Sigmoid colon (tissue), 7 donors: Measurements from ENCODE around the gene OR2T1. TPM values are rescaled to one million over a fixed set of nuclear protein-coding genes. Genes with fewer than 3 reads are reported as not detected.
"Not testable (repeated sequence)": the region's sequence is repeated elsewhere in the genome, so short reads cannot be mapped to it uniquely, and the experiment has no call there.

Experiments used
- DNase-seq: peaks from one replicate; pipeline ENCODE4 v3.0.0-alpha.2; 2019
- H3K27ac ChIP-seq, 4 donors: fragments of 200-600 bp; sonication (generic); one replicate each; pipeline ENCODE4 v1.5.1; 2016 to 2019; ENCODE audit warnings: mild to moderate bottlenecking in 1 of 4
- H3K27me3 ChIP-seq, 3 donors: fragments of 200-600 bp; sonication (generic); one replicate each; pipeline ENCODE4 v1.5.1; 2019; ENCODE audit warnings: mild to moderate bottlenecking in 1 of 3
- H3K36me3 ChIP-seq, 4 donors: fragments of 200-600 bp; sonication (generic); one replicate each; pipeline ENCODE4 v1.5.1; 2016 to 2019
- H3K4me1 ChIP-seq, 4 donors: fragments of 200-600 bp; sonication (generic); one replicate each; pipeline ENCODE4 v1.5.1; 2017 to 2019
- H3K4me3 ChIP-seq, 4 donors: fragments of 200-600 bp; sonication (generic); one replicate each; pipeline ENCODE4 v1.5.1; 2017 to 2019; ENCODE audit warnings: mild to moderate bottlenecking in 2 of 4, moderate library complexity in 1 of 4
- H3K9me3 ChIP-seq, 4 donors: fragments of 200-600 bp in 3 of 4; sonication (generic) in 3 of 4; one replicate each; pipeline versions ENCODE4 v1.5.1 to v1.6.1; 2013 to 2019
- CTCF ChIP-seq, 4 experiments: fragments of 450-650 bp in 3 of 4; fragments of 200-600 bp in 1 of 4; IDR thresholded peaks; one replicate each; pipeline ENCODE4 v1.5.1; 2016 to 2019; ENCODE audit warnings: antibody characterized with exemption in 4 of 4, mild to moderate bottlenecking in 3 of 4, moderate library complexity in 2 of 4
- EP300 ChIP-seq, 4 donors: sonication (generic); formaldehyde crosslinking; IDR thresholded peaks; one replicate each; pipeline ENCODE4 v1.6.1; 2017; ENCODE audit warnings: antibody characterized with exemption in 4 of 4
- POLR2A ChIP-seq, 2 donors: fragments of 450-650 bp; IDR thresholded peaks; one replicate each; pipeline ENCODE4 v1.6.1; 2016; ENCODE audit warnings: antibody characterized with exemption in 2 of 2, mild to moderate bottlenecking in 2 of 2, moderate library complexity in 2 of 2
- POLR2AphosphoS5 ChIP-seq, 4 donors: sonication (generic); formaldehyde crosslinking; IDR thresholded peaks; one replicate each; pipeline ENCODE4 v1.6.1; 2017; ENCODE audit warnings: antibody characterized with exemption in 4 of 4
- WGBS, 2 donors: extraction: QIAGEN DNeasy Blood & Tissue Kit; methylation state at CpG; one replicate each; pipeline ENCODE4 v1.1.7; 2013; 5-methylcytosine and 5-hydroxymethylcytosine counted together
- intact Hi-C: fragments of 100-400 bp; cut with DNase I; formaldehyde crosslinking; loops from one replicate; pipeline ENCODE4 v1.15.1; 2023
- polyA plus RNA-seq, 3 donors: library from polyadenylated mRNA; stranded (reverse); fragments of 200-250 nt; gene quantifications; one replicate each; pipeline ENCODE4 v1.2.3, GENCODE V29; 2013
- total RNA-seq, 4 donors: library from RNA; depleted of rRNA; stranded (reverse); fragments of >200 nt; gene quantifications; one replicate each; pipeline ENCODE4 v1.1.0, GENCODE V29; 2016
- donor health status: healthy with polysubstance abuse.
- donor health status: Bipolar disorder and iron deficiency.
- donor health status: healthy.

The OR2T1 gene
- total and polyA plus RNA-seq, 7 donors = not detected

GRCh38 chr1:248417854-248418253, 15.0 kb downstream of the OR2T1 start:
- TF ChIP-seq POLR2A (IDR thresholded peaks at IDR 0.05) (no peak), EP300 (IDR thresholded peaks at IDR 0.05) (no peak), POLR2AphosphoS5 (IDR thresholded peaks at IDR 0.05) (no peak), CTCF (IDR thresholded peaks at IDR 0.05) (no peak)
- peaks cover 0 to 4% (median 0%) of the 10 kb centered on the region in 4 donors for H3K9me3 ChIP-seq
- H3K27me3 ChIP-seq = no peaks in the 10 kb centered on the region
- no peak overlapping the region for H3K27ac ChIP-seq
- DNase-seq = no peak
- H3K4me3 ChIP-seq = no peak overlapping the region
- no peaks in the 10 kb centered on the region for H3K4me1 ChIP-seq
- WGBS, 2 donors = 76 to 84% methylated on average over 2 of the region's 2 CpGs
- intact Hi-C loops = no loop called here
- no peaks in the 10 kb centered on the region for H3K36me3 ChIP-seq

- H3K4me3 ChIP-seq = no peak overlapping the region
- no peaks in the 10 kb centered on the region for H3K36me3 ChIP-seq
- H3K27ac ChIP-seq = no peak overlapping the region
- no peaks in the 10 kb centered on the region for H3K4me1 ChIP-seq
- H3K27me3 ChIP-seq = no peaks in the 10 kb centered on the region
- WGBS, 2 donors = 4 to 34% methylated on average over 1 of the region's 1 CpG
- TF ChIP-seq EP300 (IDR thresholded peaks at IDR 0.05) (no peak), POLR2AphosphoS5 (IDR thresholded peaks at IDR 0.05) (no peak), CTCF (IDR thresholded peaks at IDR 0.05) (no peak), POLR2A (IDR thresholded peaks at IDR 0.05) (no peak)
- H3K9me3 ChIP-seq = peaks cover 0 to 6% (median 0%) of the 10 kb centered on the region in 4 donors
- intact Hi-C loops = no loop called here
- no peak for DNase-seq
These were observed 18.5 kb downstream of the OR2T1 start for GRCh38 chr1:248421384-248421783.

- DNase-seq, intact Hi-C loops: not testable (repeated sequence)
These were observed 24.8 kb downstream of the OR2T1 start for GRCh38 chr1:248427526-248428191.

GRCh38 chr1:248428192-248428533, 25.3 kb downstream of the OR2T1 start:
- WGBS, 2 donors = 82 to 83% methylated on average over 3 of the region's 3 CpGs
- H3K9me3 ChIP-seq, intact Hi-C loops, H3K4me1 ChIP-seq, H3K36me3 ChIP-seq, DNase-seq, H3K27ac ChIP-seq, H3K27me3 ChIP-seq, H3K4me3 ChIP-seq: not testable (repeated sequence)

More at GRCh38 chr1:248427526-248428191, 24.8 kb downstream of the OR2T1 start:
- not testable (repeated sequence) for H3K27me3 ChIP-seq, H3K36me3 ChIP-seq, H3K4me1 ChIP-seq, H3K27ac ChIP-seq, H3K9me3 ChIP-seq, H3K4me3 ChIP-seq
- WGBS, 2 donors = 57 to 61% methylated on average over 3 of the region's 3 CpGs

GRCh38 chr1:248431683-248432082, 28.8 kb downstream of the OR2T1 start:
- H3K36me3 ChIP-seq, H3K27ac ChIP-seq, intact Hi-C loops, H3K9me3 ChIP-seq, H3K4me3 ChIP-seq, H3K4me1 ChIP-seq, H3K27me3 ChIP-seq, DNase-seq: not testable (repeated sequence)
- 64 to 80% methylated on average over 11 of the region's 11 CpGs for whole genome bisulfite sequencing, 2 donors

GRCh38 chr1:248432201-248432600, 29.4 kb downstream of the OR2T1 start:
- H3K4me1 ChIP-seq, intact Hi-C loops, H3K27me3 ChIP-seq, H3K27ac ChIP-seq, H3K9me3 ChIP-seq, DNase-seq, H3K36me3 ChIP-seq, H3K4me3 ChIP-seq: not testable (repeated sequence)
- 59 to 62% methylated on average over 4 of the region's 4 CpGs for WGBS, 2 donors

- intact Hi-C loops, H3K9me3 ChIP-seq, H3K4me1 ChIP-seq, H3K4me3 ChIP-seq, DNase-seq, H3K36me3 ChIP-seq, H3K27ac ChIP-seq, H3K27me3 ChIP-seq: not testable (repeated sequence)
- 95 to 96% methylated on average over 31 to 33 of the region's 38 CpGs for WGBS, 2 donors
These were observed 31.1 kb downstream of the OR2T1 start for GRCh38 chr1:248433811-248434415.

GRCh38 chr1:248434913-248435312, 32.1 kb downstream of the OR2T1 start:
- 94 to 95% methylated on average over 4 of the region's 6 CpGs for WGBS, 2 donors
- H3K36me3 ChIP-seq, H3K9me3 ChIP-seq, DNase-seq, H3K4me1 ChIP-seq, H3K27ac ChIP-seq, intact Hi-C loops, H3K27me3 ChIP-seq, H3K4me3 ChIP-seq: not testable (repeated sequence)

GRCh38 chr1:248436303-248436702, 33.5 kb downstream of the OR2T1 start:
- 73 to 81% methylated on average over 3 of the region's 3 CpGs for WGBS, 2 donors
- intact Hi-C loops, H3K27ac ChIP-seq: not testable (repeated sequence)

GRCh38 chr1:248438668-248439067, 35.8 kb downstream of the OR2T1 start:
- H3K9me3 ChIP-seq, H3K27me3 ChIP-seq, H3K4me1 ChIP-seq, intact Hi-C loops, DNase-seq, H3K36me3 ChIP-seq, H3K4me3 ChIP-seq, H3K27ac ChIP-seq: not testable (repeated sequence)
- WGBS, 2 donors = 35 to 64% methylated on average over 1 of the region's 1 CpG

More at GRCh38 chr1:248436303-248436702, 33.5 kb downstream of the OR2T1 start:
- H3K4me1 ChIP-seq, H3K9me3 ChIP-seq, H3K36me3 ChIP-seq, H3K4me3 ChIP-seq, DNase-seq, H3K27me3 ChIP-seq: not testable (repeated sequence)

GRCh38 chr1:248439283-248439682, 36.4 kb downstream of the OR2T1 start:
- H3K27me3 ChIP-seq, H3K27ac ChIP-seq, H3K4me1 ChIP-seq, H3K36me3 ChIP-seq, DNase-seq, intact Hi-C loops, H3K9me3 ChIP-seq, H3K4me3 ChIP-seq: not testable (repeated sequence)
- WGBS, 2 donors = 57 to 73% methylated on average over 5 of the region's 5 CpGs
